DMS 273 (cell line): Measurements from ENCODE around the gene KIAA0586.
"Not testable (repeated sequence)": the region's sequence is repeated elsewhere in the genome, so short reads cannot be mapped to it uniquely, and the experiment has no call there.

Experiments used
- DNase-seq: peaks from one replicate; lab custom pipeline; 2025; ENCODE audit not compliant: unreplicated experiment; lab: John Stamatoyannopoulos, UW

The KIAA0586 gene

GRCh38 chr14:58543253-58543652 lies 115.7 kb downstream of the KIAA0586 start:
- no peak for DNase-seq

GRCh38 chr14:58547649-58548048 lies 120.1 kb downstream of the KIAA0586 start:
- no peak for DNase-seq

GRCh38 chr14:58549105-58549757 lies 121.7 kb downstream of the KIAA0586 start:
- no peak for DNase-seq

- no peak for DNase-seq
Measured at GRCh38 chr14:58553959-58554358, 126.4 kb downstream of the KIAA0586 start.

- no peak for DNase-seq
Measured at GRCh38 chr14:58555647-58556046, 128.1 kb downstream of the KIAA0586 start.

- DNase-seq, result no peak
Measured at GRCh38 chr14:58557242-58557641, 129.7 kb downstream of the KIAA0586 start.

- DNase-seq, result no peak
Measured at GRCh38 chr14:58560208-58560607, 132.7 kb downstream of the KIAA0586 start.

- DNase-seq, result no peak
Measured at GRCh38 chr14:58562141-58562540, 134.6 kb downstream of the KIAA0586 start.

GRCh38 chr14:58563978-58564377 lies 136.5 kb downstream of the KIAA0586 start:
- no peak for DNase-seq

GRCh38 chr14:58565832-58566231 lies 138.3 kb downstream of the KIAA0586 start:
- DNase-seq, result peak; percentile 47

GRCh38 chr14:58566979-58567378 lies 139.5 kb downstream of the KIAA0586 start:
- DNase-seq, result no peak

- DNase-seq, result no peak
Measured at GRCh38 chr14:58568322-58568721, 140.8 kb downstream of the KIAA0586 start.

GRCh38 chr14:58571256-58571655 lies 143.7 kb downstream of the KIAA0586 start:
- no peak for DNase-seq

GRCh38 chr14:58571769-58572472 lies 144.4 kb downstream of the KIAA0586 start:
- no peak for DNase-seq

GRCh38 chr14:58572473-58572853 lies 144.9 kb downstream of the KIAA0586 start:
- no peak for DNase-seq

- DNase-seq, result no peak
Measured at GRCh38 chr14:58572863-58573262, 145.3 kb downstream of the KIAA0586 start.

GRCh38 chr14:58574623-58575022 lies 147.1 kb downstream of the KIAA0586 start:
- peak; percentile 21 for DNase-seq

GRCh38 chr14:58575956-58576355 lies 148.4 kb downstream of the KIAA0586 start:
- DNase-seq, result no peak

GRCh38 chr14:58580035-58580434 lies 152.5 kb downstream of the KIAA0586 start:
- DNase-seq, result not testable (repeated sequence)

GRCh38 chr14:58581389-58581788 lies 153.9 kb downstream of the KIAA0586 start:
- not testable (repeated sequence) for DNase-seq

GRCh38 chr14:58584383-58584782 lies 156.9 kb downstream of the KIAA0586 start:
- no peak for DNase-seq

- no peak for DNase-seq
Measured at GRCh38 chr14:58587271-58587670, 159.8 kb downstream of the KIAA0586 start.

- not testable (repeated sequence) for DNase-seq
Measured at GRCh38 chr14:58588321-58588720, 160.8 kb downstream of the KIAA0586 start.
